ENCODE data around the gene IGLL5.

DNA sequence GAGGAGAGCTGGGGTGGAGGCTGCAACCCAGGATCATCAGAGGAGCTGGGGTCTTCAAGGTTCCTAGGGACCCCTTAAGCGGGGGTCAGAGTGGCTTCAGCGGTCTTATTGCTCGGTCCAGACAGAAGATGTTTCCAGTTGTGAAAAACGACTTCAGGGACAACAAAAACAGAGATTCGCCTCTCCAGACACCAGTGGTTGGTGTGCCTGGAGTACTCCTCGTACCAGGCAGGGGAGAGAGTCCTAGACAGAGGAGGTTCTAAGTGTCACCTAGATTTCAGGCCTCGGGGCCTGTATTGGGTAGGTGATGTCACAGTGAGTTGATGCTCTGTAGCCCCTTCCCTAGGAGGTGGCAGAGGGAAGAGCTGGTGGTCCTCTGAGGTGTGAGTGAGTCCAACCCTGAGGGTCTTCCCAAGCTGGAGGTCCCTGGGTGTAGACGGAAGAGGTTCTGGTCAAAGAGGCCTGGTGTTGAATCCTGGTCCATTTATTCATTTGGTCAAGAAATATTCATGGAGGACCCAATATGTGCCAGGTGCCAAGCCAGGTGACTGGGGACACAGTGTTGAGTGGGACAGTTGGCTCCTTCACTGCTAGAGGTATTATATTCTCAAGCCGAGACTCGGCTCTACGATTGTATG, 4.4 kb upstream of the IGLL5 start:
- TF ChIP-seq, protein P1, sequence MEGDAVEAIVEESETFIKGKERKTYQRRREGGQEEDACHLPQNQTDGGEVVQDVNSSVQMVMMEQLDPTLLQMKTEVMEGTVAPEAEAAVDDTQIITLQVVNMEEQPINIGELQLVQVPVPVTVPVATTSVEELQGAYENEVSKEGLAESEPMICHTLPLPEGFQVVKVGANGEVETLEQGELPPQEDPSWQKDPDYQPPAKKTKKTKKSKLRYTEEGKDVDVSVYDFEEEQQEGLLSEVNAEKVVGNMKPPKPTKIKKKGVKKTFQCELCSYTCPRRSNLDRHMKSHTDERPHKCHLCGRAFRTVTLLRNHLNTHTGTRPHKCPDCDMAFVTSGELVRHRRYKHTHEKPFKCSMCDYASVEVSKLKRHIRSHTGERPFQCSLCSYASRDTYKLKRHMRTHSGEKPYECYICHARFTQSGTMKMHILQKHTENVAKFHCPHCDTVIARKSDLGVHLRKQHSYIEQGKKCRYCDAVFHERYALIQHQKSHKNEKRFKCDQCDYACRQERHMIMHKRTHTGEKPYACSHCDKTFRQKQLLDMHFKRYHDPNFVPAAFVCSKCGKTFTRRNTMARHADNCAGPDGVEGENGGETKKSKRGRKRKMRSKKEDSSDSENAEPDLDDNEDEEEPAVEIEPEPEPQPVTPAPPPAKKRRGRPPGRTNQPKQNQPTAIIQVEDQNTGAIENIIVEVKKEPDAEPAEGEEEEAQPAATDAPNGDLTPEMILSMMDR (IDR thresholded peaks at IDR 0.05) = no peak
- TF ChIP-seq POLR2A (IDR thresholded peaks at IDR 0.05) = no peak

Measured in ovary (tissue), 3 donors.